IMR-90 (cell line): Measurements from ENCODE around the gene SLC27A4. TPM values are rescaled to one million over a fixed set of nuclear protein-coding genes. Genes with fewer than 3 reads are reported as not detected.

Experiments
- ATAC-seq: fragments of 200-7000 bp; cut with Tn5 transposase; 2 replicates; pipeline ENCODE4 v1.9.1; 2020; ENCODE audit warnings: low read depth, mild to moderate bottlenecking, moderate library complexity
- BruUV-seq: library from RNA; stranded (reverse); fragments of 400-500 nt; replicated peaks from 2 replicates; lab custom pipeline; 2021; lab: Mats Ljungman, UMichigan
- CTCF ChIA-PET: fragments of 300-600 bp; formaldehyde crosslinking; extraction: SDS; loops from one replicate; lab custom pipeline; 2021; ENCODE audit warnings: antibody characterized with exemption; lab: Yijun Ruan, JAX
- POLR2A ChIA-PET: fragments of 300-600 bp; sonication (Branson Sonifier 250); formaldehyde crosslinking; loops from one replicate; lab custom pipeline; 2022; ENCODE audit warnings: antibody characterized with exemption; ENCODE audit not compliant: unreplicated experiment; lab: Charles Lee
- DNase-seq: peaks from one replicate; pipeline ENCODE4 v3.0.0; 2013
- H2AFZ ChIP-seq: replicated peaks from 2 replicates; pipeline ENCODE3; 2013; ENCODE audit warnings: low read length, mild to moderate bottlenecking; ENCODE audit not compliant: poor library complexity
- H2AK5ac ChIP-seq: 2 replicates; pipeline ENCODE4 v1.6.1; 2013; ENCODE audit warnings: low read depth, low read length, inconsistent platforms
- H2AK9ac ChIP-seq: replicated peaks from 2 replicates; pipeline ENCODE3; 2013; ENCODE audit warnings: mild to moderate bottlenecking, low read depth, low read length, moderate library complexity; ENCODE audit not compliant: poor library complexity
- H2BK120ac ChIP-seq: 2 replicates; pipeline ENCODE4 v1.6.1; 2013; ENCODE audit warnings: low read depth, low read length, inconsistent platforms
- H2BK15ac ChIP-seq: 3 replicates; pipeline ENCODE4 v1.6.1; 2013; ENCODE audit warnings: low read depth, low read length, inconsistent platforms
- H2BK20ac ChIP-seq: 2 replicates; pipeline ENCODE4 v1.6.1; 2013; ENCODE audit warnings: low read depth, mild to moderate bottlenecking, inconsistent platforms, low read length, moderate library complexity
- H2BK5ac ChIP-seq: 2 replicates; pipeline ENCODE4 v1.6.1; 2013; ENCODE audit warnings: mild to moderate bottlenecking, low read depth, low read length, inconsistent platforms; ENCODE audit not compliant: poor library complexity, severe bottlenecking
- H3K14ac ChIP-seq: replicated peaks from 2 replicates; pipeline ENCODE4 v1.6.1; 2013; ENCODE audit warnings: low read depth, low read length, inconsistent platforms
- H3K18ac ChIP-seq: 2 replicates; pipeline ENCODE4 v1.6.1; 2013; ENCODE audit warnings: low read depth, low read length, control low read depth
- H3K23ac ChIP-seq: 2 replicates; pipeline ENCODE4 v1.6.1; 2013; ENCODE audit warnings: low read depth, low read length, inconsistent platforms
- H3K27ac ChIP-seq: 2 replicates; pipeline ENCODE4 v1.5.1; 2013; ENCODE audit warnings: mild to moderate bottlenecking, control low read depth, low read length; ENCODE audit not compliant: insufficient read depth
- H3K27me3 ChIP-seq: 2 replicates; pipeline ENCODE4 v1.6.1; 2013; ENCODE audit warnings: low read length; ENCODE audit not compliant: control insufficient read depth, insufficient read depth
- H3K36me3 ChIP-seq: 2 replicates; pipeline ENCODE4 v1.6.1; 2013; ENCODE audit warnings: low read length, mixed read lengths; ENCODE audit not compliant: control insufficient read depth, insufficient read depth
- H3K4ac ChIP-seq: 2 replicates; pipeline ENCODE4 v1.6.1; 2013; ENCODE audit warnings: low read depth, low read length, inconsistent platforms
- H3K4me1 ChIP-seq: 2 replicates; pipeline ENCODE4 v1.6.1; 2013; ENCODE audit warnings: low read length, mixed read lengths; ENCODE audit not compliant: control insufficient read depth, insufficient read depth
- H3K4me2 ChIP-seq: 2 replicates; pipeline ENCODE4 v1.6.1; 2013; ENCODE audit warnings: low read depth, mild to moderate bottlenecking, control low read depth, low read length, moderate library complexity
- H3K4me3 ChIP-seq: 2 replicates; pipeline ENCODE4 v1.5.1; 2013; ENCODE audit warnings: low read depth, mild to moderate bottlenecking, control low read depth, low read length, moderate library complexity; ENCODE audit not compliant: insufficient read depth
- H3K56ac ChIP-seq: 2 replicates; pipeline ENCODE4 v1.6.1; 2013; ENCODE audit warnings: low read length, inconsistent platforms; ENCODE audit not compliant: insufficient read depth; ENCODE audit errors: extremely low read depth
- H3K79me1 ChIP-seq, 2 experiments: 2 replicates each; pipeline ENCODE4 v1.6.1; 2013; ENCODE audit warnings: low read length in 2 of 2, inconsistent platforms in 1 of 2, low read depth in 1 of 2
- H3K9ac ChIP-seq: 2 replicates; pipeline ENCODE4 v1.6.1; 2013; ENCODE audit warnings: low read depth, low read length, control low read depth
- H3K9me1 ChIP-seq: 2 replicates; pipeline ENCODE4 v1.6.1; 2013; ENCODE audit warnings: low read length, inconsistent platforms; ENCODE audit not compliant: insufficient read depth
- H3K9me3 ChIP-seq: 2 replicates; pipeline ENCODE4 v1.6.1; 2013; ENCODE audit warnings: low read length; ENCODE audit not compliant: control insufficient read depth, insufficient read depth
- H4K20me1 ChIP-seq: 2 replicates; pipeline ENCODE4 v1.6.1; 2013; ENCODE audit warnings: low read length, inconsistent platforms; ENCODE audit not compliant: insufficient read depth
- H4K5ac ChIP-seq: 2 replicates; pipeline ENCODE4 v1.6.1; 2013; ENCODE audit warnings: mild to moderate bottlenecking, low read depth, low read length, control low read depth
- H4K8ac ChIP-seq, 2 experiments: 2 replicates each; pipeline ENCODE4 v1.6.1; 2013; ENCODE audit warnings: low read depth in 2 of 2, low read length in 2 of 2, control low read depth in 1 of 2, inconsistent platforms in 1 of 2
- H4K91ac ChIP-seq: 2 replicates; pipeline ENCODE4 v1.6.1; 2013; ENCODE audit warnings: low read depth, low read length, inconsistent platforms; ENCODE audit not compliant: insufficient read depth
- BHLHE40 ChIP-seq: fragments of 150-350 bp; IDR thresholded peaks from 2 replicates; pipeline ENCODE4 v1.6.1; 2016; ENCODE audit warnings: mild to moderate bottlenecking, low read depth, low read length
- CEBPB ChIP-seq: IDR thresholded peaks from 2 replicates; pipeline ENCODE4 v1.6.1; 2012; ENCODE audit warnings: low read depth, low read length, improper control_type of control experiment
- CHD1 ChIP-seq: IDR thresholded peaks from 2 replicates; pipeline ENCODE4 v1.6.1; 2012; ENCODE audit warnings: low read depth, low read length, improper control_type of control experiment
- CTCF ChIP-seq: conservative IDR thresholded peaks from 2 replicates; pipeline ENCODE4 v1.5.1; 2012; ENCODE audit warnings: mild to moderate bottlenecking, low read depth, low read length, improper control_type of control experiment
- ELK1 ChIP-seq: fragments of 150-350 bp; IDR thresholded peaks from 2 replicates; pipeline ENCODE4 v1.6.1; 2016; ENCODE audit warnings: low read depth, mild to moderate bottlenecking, low read length, moderate library complexity, borderline replicate concordance
- FOS ChIP-seq: fragments of 150-350 bp; IDR thresholded peaks from 2 replicates; pipeline ENCODE4 v1.6.1; 2016; ENCODE audit warnings: low read depth, low read length
- MAZ ChIP-seq: IDR thresholded peaks from 2 replicates; pipeline ENCODE4 v1.6.1; 2012; ENCODE audit warnings: low read depth, mild to moderate bottlenecking, low read length, improper control_type of control experiment, moderate library complexity, borderline replicate concordance
- MXI1 ChIP-seq: IDR thresholded peaks from 2 replicates; pipeline ENCODE4 v1.6.1; 2012; ENCODE audit warnings: low read depth, mild to moderate bottlenecking, low read length, moderate library complexity, borderline replicate concordance
- NFE2L2 ChIP-seq: fragments of 150-350 bp; IDR thresholded peaks from 2 replicates; pipeline ENCODE4 v1.6.1; 2016; ENCODE audit warnings: low read depth, mild to moderate bottlenecking, low read length
- POLR2A ChIP-seq: IDR thresholded peaks from 2 replicates; pipeline ENCODE4 v1.6.1; 2012; ENCODE audit warnings: mild to moderate bottlenecking, low read depth, low read length
- RAD21 ChIP-seq: IDR thresholded peaks from 2 replicates; pipeline ENCODE4 v1.6.1; 2012; ENCODE audit warnings: low read length, improper control_type of control experiment
- RCOR1 ChIP-seq: IDR thresholded peaks from 2 replicates; pipeline ENCODE4 v1.6.1; 2012; ENCODE audit warnings: mild to moderate bottlenecking, low read length, improper control_type of control experiment; ENCODE audit not compliant: insufficient replicate concordance
- RFX5 ChIP-seq: IDR thresholded peaks from 2 replicates; pipeline ENCODE4 v1.8.0; 2012; ENCODE audit warnings: low read depth, mild to moderate bottlenecking, low read length, moderate library complexity
- SMC3 ChIP-seq: fragments of 150-350 bp; IDR thresholded peaks from 2 replicates; pipeline ENCODE4 v1.6.1; 2016; ENCODE audit warnings: low read depth, mild to moderate bottlenecking, antibody characterized with exemption, low read length, moderate library complexity
- USF2 ChIP-seq: fragments of 150-350 bp; IDR thresholded peaks from 2 replicates; pipeline ENCODE4 v1.6.1; 2017; ENCODE audit warnings: mild to moderate bottlenecking, antibody characterized with exemption, low read length, low read depth
- WGBS, 2 experiments: methylation state at CpG; one replicate each; pipeline versions ENCODE4 v1.1.5 to v1.1.7; 2013; ENCODE audit warnings: missing lambda C conversion rate in 2 of 2; ENCODE audit not compliant: insufficient read length in 1 of 2; ENCODE audit errors: extremely low coverage in 2 of 2; 5-methylcytosine and 5-hydroxymethylcytosine counted together
- dilution Hi-C: fragments of 300-500 bp; cut with HindIII; formaldehyde crosslinking; loops from one replicate; pipeline ENCODE4 v1.14.3; 2018; ENCODE audit warnings: low sequenced_read_pairs; ENCODE audit not compliant: unreplicated experiment
- in situ Hi-C: fragments of 300-500 bp; cut with MboI; formaldehyde crosslinking; loops from 3 replicates; pipeline ENCODE4 v1.14.3; 2019; ENCODE audit warnings: low sequenced_read_pairs, inconsistent platforms, mixed read lengths
- intact Hi-C: fragments of 100-400 bp; cut with micrococcal nuclease; formaldehyde crosslinking; loops from 2 replicates; pipeline ENCODE4 v1.10.0; 2022
- polyA plus RNA-seq, 3 experiments: library from polyadenylated mRNA; depleted of rRNA; stranded (reverse); fragments of >200 nt; gene quantifications; 2 replicates each; pipeline ENCODE4 v1.2.3, GENCODE V29; 2012; ENCODE audit warnings: low replicate concordance in 1 of 3
- total RNA-seq: library from RNA; depleted of rRNA; stranded (reverse); fragments of >200 nt; gene quantifications from 2 replicates; pipeline ENCODE4 v1.2.3, GENCODE V29; 2012

The SLC27A4 gene
- total and polyA plus RNA-seq, 2 of the 4 experiments (the other 2 are of a cell fraction), result 9.7 to 13.7 TPM

GRCh38 chr9:128390813-128391711 is 50.7 kb downstream of the SLC27A4 start:
- Histone ChIP-seq H3K56ac (no peak overlapping the region), H2BK15ac (no peak overlapping the region), H4K20me1 (no peaks in the 10 kb centered on the region; the same call in none of the 2 replicates), H3K79me1 (peaks cover 0 to 4% of the 10 kb centered on the region in 2 experiments; a peak in 2 of 4 replicates), H3K9me1 (no peaks in the 10 kb centered on the region), H2AK5ac (no peak overlapping the region), H2AFZ (no peak overlapping the region), H3K27ac (no peak overlapping the region), H3K14ac (no peak overlapping the region), H4K5ac (no peak overlapping the region), H3K36me3 (peaks cover 36% of the 10 kb centered on the region), H3K23ac (no peak overlapping the region), H3K18ac (no peak overlapping the region), H2AK9ac (no peak overlapping the region), H3K9ac (no peak overlapping the region), H2BK120ac (no peak overlapping the region), H2BK5ac (no peak overlapping the region), H4K91ac (no peak overlapping the region), H4K8ac (no peak overlapping the region), H3K9me3 (no peaks in the 10 kb centered on the region), H3K4me3 (no peak overlapping the region), H3K4me2 (no peak overlapping the region), H3K27me3 (no peaks in the 10 kb centered on the region), H3K4me1 (no peaks in the 10 kb centered on the region), H2BK20ac (no peak overlapping the region), H3K4ac (no peak overlapping the region)
- in situ Hi-C loops, result no loop called here
- intact Hi-C loops, result no loop called here
- BruUV-seq, result no TSS peak
- ATAC-seq, result no peak
- WGBS, 2 experiments, result 100% methylated on average over 1 of the region's 8 CpGs; no CpG with 5 or more reads in 1 of the 2 experiments
- dilution Hi-C loops, result no loop called here
- no peak for DNase-seq
- CTCF ChIA-PET, result no interaction called here
- POLR2A ChIA-PET, result no interaction called here
- no peak for TF ChIP-seq BHLHE40
- no peak for TF ChIP-seq ELK1
- no peak for TF ChIP-seq CEBPB
- TF ChIP-seq SMC3, result no peak
- no peak for TF ChIP-seq RCOR1
- no peak for TF ChIP-seq MAZ
- TF ChIP-seq USF2, result no peak
- TF ChIP-seq CHD1, result no peak
- TF ChIP-seq CTCF, result no peak
- TF ChIP-seq NFE2L2, result no peak
- no peak for TF ChIP-seq POLR2A
- TF ChIP-seq RAD21, result no peak
- TF ChIP-seq RFX5, result no peak
- TF ChIP-seq FOS, result no peak
- no peak for TF ChIP-seq MXI1
